Measurements from ENCODE around the gene MSRB1.

- TF ChIP-seq, protein P1, sequence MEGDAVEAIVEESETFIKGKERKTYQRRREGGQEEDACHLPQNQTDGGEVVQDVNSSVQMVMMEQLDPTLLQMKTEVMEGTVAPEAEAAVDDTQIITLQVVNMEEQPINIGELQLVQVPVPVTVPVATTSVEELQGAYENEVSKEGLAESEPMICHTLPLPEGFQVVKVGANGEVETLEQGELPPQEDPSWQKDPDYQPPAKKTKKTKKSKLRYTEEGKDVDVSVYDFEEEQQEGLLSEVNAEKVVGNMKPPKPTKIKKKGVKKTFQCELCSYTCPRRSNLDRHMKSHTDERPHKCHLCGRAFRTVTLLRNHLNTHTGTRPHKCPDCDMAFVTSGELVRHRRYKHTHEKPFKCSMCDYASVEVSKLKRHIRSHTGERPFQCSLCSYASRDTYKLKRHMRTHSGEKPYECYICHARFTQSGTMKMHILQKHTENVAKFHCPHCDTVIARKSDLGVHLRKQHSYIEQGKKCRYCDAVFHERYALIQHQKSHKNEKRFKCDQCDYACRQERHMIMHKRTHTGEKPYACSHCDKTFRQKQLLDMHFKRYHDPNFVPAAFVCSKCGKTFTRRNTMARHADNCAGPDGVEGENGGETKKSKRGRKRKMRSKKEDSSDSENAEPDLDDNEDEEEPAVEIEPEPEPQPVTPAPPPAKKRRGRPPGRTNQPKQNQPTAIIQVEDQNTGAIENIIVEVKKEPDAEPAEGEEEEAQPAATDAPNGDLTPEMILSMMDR (conservative IDR thresholded peaks at IDR 0.05; ENCODE audit: low read depth, low read length), result no peak
- no peak for TF ChIP-seq EZH2 (IDR thresholded peaks at IDR 0.05; ENCODE audit: low read length, unreplicated experiment)
Measured at GRCh38 chr16:1973461-1974156, 30.6 kb upstream of the MSRB1 start.

Measured in PC-3 (cell line).